Gastroesophageal sphincter (tissue), 4 donors: ENCODE measurements around the gene LIG4. TPM values are rescaled to one million over a fixed set of nuclear protein-coding genes. Genes with fewer than 3 reads are reported as not detected.
"Not testable (repeated sequence)": the region's sequence is repeated elsewhere in the genome, so short reads cannot be mapped to it uniquely, and the experiment has no call there.

Experiments used
- ATAC-seq: fragments of 150-250 bp; one replicate; pipeline ENCODE4 v1.9.1; 2016; ENCODE audit warnings: mild to moderate bottlenecking, moderate library complexity
- H3K27ac ChIP-seq, 4 donors: fragments of 200-600 bp; sonication (generic) in 3 of 4; 1 replicate in 3 of 4; 2 replicates in 1 of 4; pipeline ENCODE4 v1.5.1; 2016 to 2019
- H3K27me3 ChIP-seq: fragments of 200-600 bp; sonication (generic); one replicate; pipeline ENCODE4 v1.5.1; 2019
- H3K36me3 ChIP-seq, 2 donors: fragments of 200-600 bp; sonication (generic); one replicate each; pipeline ENCODE4 v1.5.1; 2019; ENCODE audit warnings: control low read depth in 1 of 2
- H3K4me1 ChIP-seq, 3 donors: fragments of 200-600 bp; sonication (generic); 1 replicate in 2 of 3; 2 replicates in 1 of 3; pipeline ENCODE4 v1.5.1; 2016 to 2019; ENCODE audit warnings: control low read depth in 2 of 3
- H3K4me3 ChIP-seq, 2 donors: fragments of 200-600 bp; sonication (generic); one replicate each; pipeline ENCODE4 v1.5.1; 2019; ENCODE audit warnings: mild to moderate bottlenecking in 1 of 2, moderate library complexity in 1 of 2
- H3K9me3 ChIP-seq, 3 donors: fragments of 200-600 bp; sonication (generic); one replicate each; pipeline ENCODE4 v1.5.1; 2017 to 2019; ENCODE audit warnings: control low read depth in 2 of 3
- CTCF ChIP-seq, 4 experiments: fragments of 200-600 bp in 2 of 4; fragments of 450-650 bp in 2 of 4; sonication (generic) in 1 of 4; IDR thresholded peaks; one replicate each; pipeline ENCODE4 v1.5.1; 2017 to 2019; ENCODE audit warnings: antibody characterized with exemption in 4 of 4, mild to moderate bottlenecking in 2 of 4, moderate library complexity in 2 of 4
- EP300 ChIP-seq: sonication (generic); formaldehyde crosslinking; IDR thresholded peaks from one replicate; pipeline ENCODE4 v1.6.1; 2017; ENCODE audit warnings: antibody characterized with exemption, mild to moderate bottlenecking
- POLR2A ChIP-seq, 2 donors: fragments of 450-650 bp; IDR thresholded peaks; one replicate each; pipeline ENCODE4 v1.6.1; 2017; ENCODE audit warnings: antibody characterized with exemption in 2 of 2, mild to moderate bottlenecking in 2 of 2, moderate library complexity in 1 of 2
- POLR2AphosphoS5 ChIP-seq: sonication (generic); formaldehyde crosslinking; IDR thresholded peaks from one replicate; pipeline ENCODE4 v1.6.1; 2017; ENCODE audit warnings: antibody characterized with exemption
- WGBS, 2 donors: methylation state at CpG; one replicate each; pipeline ENCODE4 v1.1.5; 2018; ENCODE audit warnings: low coverage in 1 of 2; 5-methylcytosine and 5-hydroxymethylcytosine counted together
- total RNA-seq, 4 donors: library from RNA; depleted of rRNA; stranded (reverse); fragments of >200 nt; gene quantifications; one replicate each; pipeline ENCODE4 v1.1.0, GENCODE V29; 2016

LIG4 gene
- total RNA-seq, 4 donors from 2014 or later = 10.4 to 19.5 (median 13.5) TPM

GRCh38 chr13:108218044-108218974 lies 3.0 kb upstream of the LIG4 start, which contains the start of gene ABHD13:
Gene ABHD13 (plus strand): TSS chr13:108218392. CDS start chr13:108229219, 10,827 bp downstream.
- H3K4me3 ChIP-seq = peak within 1 kb of the TSS; percentile 86 to 96
- H3K9me3 ChIP-seq = no peaks in the 10 kb centered on the region
- WGBS, 2 donors = 0% methylated on average over 5 to 10 of the region's 93 CpGs
- peaks cover 7 to 75% (median 18%) of the 10 kb centered on the region in 3 donors for H3K4me1 ChIP-seq
- H3K36me3 ChIP-seq = no peaks in the 10 kb centered on the region
- ATAC-seq = peak; percentile 89
- no peaks in the 10 kb centered on the region for H3K27me3 ChIP-seq
- peak within 1 kb of the TSS; percentile 87 to 95 (median 90) for H3K27ac ChIP-seq
- TF ChIP-seq POLR2A (IDR thresholded peaks at IDR 0.05) = peak; percentile 79 to 82
- peak; percentile 91 for TF ChIP-seq POLR2AphosphoS5
- peak in 2 of 4 experiments; percentile 16 to 33 for TF ChIP-seq CTCF (IDR thresholded peaks at IDR 0.05)
- no peak for TF ChIP-seq EP300

- WGBS, 2 donors = 4 to 44% methylated on average over 6 to 15 of the region's 27 CpGs
- peaks cover 7 to 68% (median 18%) of the 10 kb centered on the region in 3 donors for H3K4me1 ChIP-seq
- H3K27me3 ChIP-seq, H3K36me3 ChIP-seq, H3K9me3 ChIP-seq: not testable (repeated sequence)
- peak; percentile 0 for ATAC-seq
- peak overlapping the region; percentile 86 to 96 for H3K4me3 ChIP-seq
- peak overlapping the region; percentile 87 to 95 (median 90) for H3K27ac ChIP-seq
Observed at GRCh38 chr13:108217307-108218043, 2.1 kb upstream of the LIG4 start.

- Histone ChIP-seq H3K9me3 (peaks cover 0 to 1% (median 0%) of the 10 kb centered on the region in 3 donors), H3K27me3 (no peaks in the 10 kb centered on the region), H3K27ac (peak overlapping the region; percentile 14 to 84 (median 68)), H3K4me1 (peaks cover 0 to 43% (median 12%) of the 10 kb centered on the region in 3 donors), H3K4me3 (peak overlapping the region; percentile 32 to 55), H3K36me3 (peaks cover 0 to 15% of the 10 kb centered on the region in 2 donors)
- ATAC-seq = no peak
- 11 to 14% methylated on average over 3 of the region's 41 CpGs for WGBS, 2 donors
- no peak for TF ChIP-seq POLR2A (IDR thresholded peaks at IDR 0.05)
- TF ChIP-seq POLR2AphosphoS5 = no peak
- TF ChIP-seq EP300 = no peak
- TF ChIP-seq CTCF (IDR thresholded peaks at IDR 0.05) = no peak
Observed at GRCh38 chr13:108214441-108215271, 680 bp downstream of the LIG4 start.

GRCh38 chr13:108213946-108214345 lies 1.4 kb downstream of the LIG4 start:
- TF ChIP-seq EP300 (no peak), CTCF (IDR thresholded peaks at IDR 0.05) (no peak), POLR2A (IDR thresholded peaks at IDR 0.05) (no peak), POLR2AphosphoS5 (no peak)
- no peaks in the 10 kb centered on the region for H3K27me3 ChIP-seq
- peaks cover 0 to 4% (median 0%) of the 10 kb centered on the region in 3 donors for H3K9me3 ChIP-seq
- WGBS, 2 donors = 34 to 40% methylated on average over 4 to 5 of the region's 5 CpGs
- no peak for ATAC-seq
- H3K36me3 ChIP-seq = peaks cover 0 to 22% of the 10 kb centered on the region in 2 donors
- peak overlapping the region in 3 of 4 donors; percentile 67 to 84 (median 67) for H3K27ac ChIP-seq
- H3K4me3 ChIP-seq = peak overlapping the region in 1 of 2 donors; percentile 55
- peaks cover 0 to 36% (median 10%) of the 10 kb centered on the region in 3 donors for H3K4me1 ChIP-seq
